Skin of body (tissue), 2 donors: ENCODE measurements around the gene OR9A2. TPM values are rescaled to one million over a fixed set of nuclear protein-coding genes. Genes with fewer than 3 reads are reported as not detected.
"Not testable (repeated sequence)": the region's sequence is repeated elsewhere in the genome, so short reads cannot be mapped to it uniquely, and the experiment has no call there.

Experiments
- DNase-seq: peaks from one replicate; lab custom pipeline; 2025; lab: John Stamatoyannopoulos, UW
- total RNA-seq: library from RNA; depleted of rRNA; stranded (reverse); fragments of >200 nt; gene quantifications from one replicate; pipeline ENCODE4 v1.2.3, GENCODE V29; 2014

Gene OR9A2
- total RNA-seq, 1 donor from 2014 or later: 0.20 TPM

DNA sequence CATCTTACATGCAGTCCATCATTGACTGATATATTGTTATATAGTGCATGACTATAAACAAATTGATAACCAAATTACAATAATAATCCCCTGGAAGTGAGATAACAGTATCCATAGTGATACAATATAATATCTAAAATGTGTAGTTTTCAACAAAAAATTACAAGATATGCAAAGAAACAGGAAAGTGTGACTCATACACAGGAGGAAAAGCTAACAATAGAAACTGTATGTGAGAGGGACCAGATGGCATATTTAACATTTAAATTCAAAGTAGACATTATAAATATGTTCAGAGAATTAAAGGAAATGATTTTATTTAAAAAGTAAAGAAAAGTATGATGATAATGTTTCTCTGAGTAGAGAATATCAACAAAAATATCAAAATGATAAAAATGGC, 8.0 kb downstream of the OR9A2 start:
- no peak for DNase-seq

GRCh38 chr7:143016996-143017395, 9.9 kb downstream of the OR9A2 start:
- DNase-seq: no peak

- DNase-seq: no peak
These were observed 10.9 kb downstream of the OR9A2 start for GRCh38 chr7:143015926-143016490.

- no peak for DNase-seq
These were observed 11.8 kb downstream of the OR9A2 start for GRCh38 chr7:143015084-143015483.

DNA sequence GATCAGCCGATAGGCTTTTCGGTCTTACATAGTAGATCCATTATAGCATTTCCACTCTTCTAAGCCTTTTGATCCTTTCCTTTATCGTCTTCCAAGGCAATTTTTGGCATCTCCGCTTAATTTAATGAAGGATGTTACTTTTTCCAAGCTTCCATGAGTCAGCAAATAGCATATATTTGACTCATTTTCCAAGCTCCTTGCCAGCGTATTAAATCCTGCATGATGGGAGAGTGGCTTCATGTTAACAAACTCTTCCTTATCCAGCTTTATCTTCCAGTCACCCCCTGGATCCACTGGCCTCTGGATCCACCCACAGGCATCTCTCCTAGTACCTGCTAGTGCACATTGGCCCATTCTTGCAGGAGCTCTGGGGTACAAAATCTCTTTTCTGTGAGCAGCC, 13.0 kb downstream of the OR9A2 start:
- peak; percentile 33 for DNase-seq

- DNase-seq: no peak
These were observed 13.5 kb downstream of the OR9A2 start for GRCh38 chr7:143013473-143013872.

GRCh38 chr7:143012409-143012808, 14.5 kb downstream of the OR9A2 start:
- no peak for DNase-seq

- DNase-seq: no peak
These were observed 14.9 kb downstream of the OR9A2 start for GRCh38 chr7:143012001-143012400.

DNA sequence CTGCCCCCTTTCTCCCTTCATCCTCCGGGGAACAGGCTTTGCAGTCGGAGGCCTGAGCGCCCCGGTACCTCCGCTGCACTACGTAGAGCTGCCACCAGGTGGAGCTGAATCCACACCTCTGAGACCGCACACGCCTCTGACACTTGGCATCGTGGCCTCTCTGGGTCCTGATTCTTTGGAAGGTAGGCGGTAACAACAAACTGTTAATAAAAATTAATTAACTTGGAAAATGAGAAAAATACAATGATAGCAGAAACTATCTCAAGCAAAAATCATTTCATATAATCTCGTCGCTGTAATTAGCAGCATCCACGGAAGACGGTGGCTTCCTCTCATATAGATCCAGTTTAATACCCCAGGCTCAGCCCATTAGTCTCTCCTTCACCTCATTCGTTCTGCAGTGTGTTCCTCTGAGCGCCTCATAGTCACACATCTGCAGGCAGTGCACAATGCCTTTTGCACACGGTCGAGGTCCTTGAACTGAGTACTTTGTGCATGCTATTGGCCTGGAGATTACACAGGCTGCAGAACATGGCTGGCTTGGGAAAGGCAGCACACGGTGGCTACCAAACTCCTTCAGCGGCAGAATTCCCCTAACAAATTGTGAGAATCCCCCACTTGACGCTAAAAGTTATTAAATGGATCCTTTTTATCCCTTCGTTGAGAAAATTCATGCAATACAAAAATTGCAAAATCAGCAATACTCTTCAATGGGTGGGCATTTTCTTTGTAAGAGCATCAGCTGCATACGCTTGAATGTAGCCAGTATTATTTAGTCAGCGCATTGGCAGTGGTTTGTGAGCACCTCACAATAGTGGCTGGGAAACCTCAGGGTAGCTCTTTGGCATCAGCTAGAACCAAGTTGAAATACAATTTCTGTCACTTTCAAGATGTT, 18.7 kb downstream of the OR9A2 start:
- peak; percentile 33 for DNase-seq

- no peak for DNase-seq
These were observed 21.2 kb downstream of the OR9A2 start for GRCh38 chr7:143005632-143006260.

- peak; percentile 5 for DNase-seq
These were observed 23.4 kb downstream of the OR9A2 start for GRCh38 chr7:143003393-143004051.

- no peak for DNase-seq
These were observed 24.0 kb downstream of the OR9A2 start for GRCh38 chr7:143002898-143003297.

DNA sequence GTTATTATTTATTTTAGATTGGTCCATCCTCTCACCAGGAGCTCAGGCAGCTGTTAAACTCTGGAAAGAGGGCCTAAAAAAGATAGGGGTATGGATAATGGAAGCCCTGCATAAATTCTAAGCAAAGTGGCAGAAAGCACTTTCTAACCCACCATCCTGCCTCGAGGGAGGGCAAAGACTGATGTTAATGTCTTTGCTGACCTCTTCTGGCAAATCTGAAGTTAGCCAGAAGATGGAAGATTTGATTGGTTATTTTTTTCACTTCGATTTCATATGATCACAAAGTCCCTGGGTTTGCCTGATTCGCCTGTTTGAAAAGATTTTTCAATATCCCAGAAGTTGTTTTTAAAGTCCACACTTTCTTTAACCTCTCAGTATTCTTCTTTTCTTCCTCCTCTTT, 24.8 kb downstream of the OR9A2 start:
- no peak for DNase-seq

DNA sequence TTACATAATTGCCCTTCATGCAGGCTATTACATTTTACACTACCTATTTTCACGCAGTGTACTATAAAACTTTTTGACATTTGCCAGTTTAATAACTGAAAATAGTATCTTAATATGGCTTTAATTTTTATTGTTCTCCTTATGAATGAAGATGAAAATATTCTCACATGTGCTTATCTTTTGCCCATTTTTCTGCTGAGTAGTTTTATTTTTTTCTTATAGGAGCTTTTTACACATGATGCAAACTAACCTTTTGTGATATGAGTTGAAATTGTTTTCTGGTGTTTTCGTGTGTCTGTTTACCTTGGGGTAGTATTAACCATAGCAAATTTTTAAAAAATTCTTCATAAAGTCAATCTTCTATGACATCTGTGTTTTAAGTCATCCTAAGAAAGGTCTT, 26.3 kb downstream of the OR9A2 start:
- DNase-seq: no peak

- no peak for DNase-seq
These were observed 27.1 kb downstream of the OR9A2 start for GRCh38 chr7:142999793-143000192.

DNA sequence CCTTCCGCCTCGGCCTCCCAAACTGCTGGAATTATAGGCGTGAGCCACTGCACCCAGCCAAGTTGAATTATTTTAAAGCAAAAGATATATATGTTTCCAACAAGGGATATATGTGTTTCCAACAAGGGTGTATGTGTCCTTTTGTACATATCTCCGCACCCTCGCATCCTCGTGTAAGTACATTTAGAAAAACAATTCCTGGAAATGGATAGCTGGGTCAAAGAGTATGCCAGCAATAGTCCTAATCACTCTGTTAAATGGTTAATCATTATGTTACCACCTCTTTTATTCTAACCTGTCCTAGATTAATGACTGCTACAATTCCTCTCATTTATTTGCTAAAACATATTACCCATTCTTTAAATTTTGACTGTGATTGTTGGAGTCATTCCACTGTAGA, 28.0 kb downstream of the OR9A2 start:
- no peak for DNase-seq

DNA sequence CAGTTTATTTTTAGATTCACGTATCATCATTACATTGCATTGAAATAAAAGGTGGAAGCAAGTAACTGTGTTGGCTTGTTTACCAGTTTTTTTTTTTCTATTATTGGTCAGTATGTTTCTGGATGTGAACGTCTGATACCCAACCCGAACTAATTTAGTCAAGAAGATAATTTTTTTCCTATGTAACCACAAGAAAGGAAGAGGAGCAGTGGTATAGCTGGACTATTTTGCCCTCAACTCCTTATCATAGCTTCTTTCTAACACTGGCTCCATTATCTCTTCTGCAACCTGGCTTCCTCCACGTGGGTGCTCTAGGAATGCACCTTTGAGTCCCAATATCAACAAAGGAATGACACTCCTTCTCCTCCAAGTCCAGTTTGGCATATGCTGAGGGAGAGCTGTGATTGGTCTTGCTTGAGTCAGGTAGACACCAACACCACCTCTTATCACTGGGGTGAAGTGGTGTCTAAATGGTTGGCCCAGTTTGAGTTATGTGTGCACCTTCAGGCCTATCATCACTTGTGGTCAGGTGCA, 29.4 kb downstream of the OR9A2 start:
- no peak for DNase-seq

- DNase-seq: no peak
These were observed 34.5 kb downstream of the OR9A2 start for GRCh38 chr7:142992427-142992826.

- DNase-seq: no peak
These were observed 42.6 kb downstream of the OR9A2 start for GRCh38 chr7:142984297-142984696.

GRCh38 chr7:142983825-142984224, 43.1 kb downstream of the OR9A2 start:
- no peak for DNase-seq

DNA sequence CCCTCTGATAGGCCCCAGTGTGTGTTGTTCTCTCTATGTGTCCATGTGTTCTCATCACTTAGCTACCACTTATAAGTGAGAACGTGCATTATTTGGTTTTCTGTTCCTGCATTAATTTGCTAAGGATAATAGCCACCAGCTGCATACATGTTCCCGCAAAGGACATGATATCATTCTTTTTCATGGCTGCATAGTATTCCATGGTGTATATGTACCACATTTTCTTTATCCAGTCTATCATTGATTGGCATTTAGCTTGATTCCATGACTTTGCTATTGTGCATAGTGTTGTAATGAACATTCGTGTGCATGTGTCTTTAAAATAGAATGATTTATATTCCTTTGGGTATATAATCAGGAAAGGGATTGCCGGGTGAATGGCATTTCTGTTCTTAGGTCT, 48.5 kb downstream of the OR9A2 start:
- DNase-seq: not testable (repeated sequence)
